ENCODE measurements around the gene CLDN3.
"Not testable (repeated sequence)": the region's sequence is repeated elsewhere in the genome, so short reads cannot be mapped to it uniquely, and the experiment has no call there.

The CLDN3 gene

GRCh38 chr7:73770002-73770859, at the start of gene CLDN3:
Gene CLDN3, minus strand, starts transcription at chr7:73770270. Its CDS starts 221 bp downstream, at chr7:73770049.
- peak; percentile 28 for DNase-seq

GRCh38 chr7:73817121-73817520, 47.1 kb upstream of the CLDN3 start:
- no peak for DNase-seq

GRCh38 chr7:73815436-73815835, 45.4 kb upstream of the CLDN3 start:
- no peak for DNase-seq

- DNase-seq = no peak
Measured at GRCh38 chr7:73812996-73813395, 42.9 kb upstream of the CLDN3 start.

GRCh38 chr7:73811760-73812168, 41.7 kb upstream of the CLDN3 start:
- peak; percentile 65 for DNase-seq

GRCh38 chr7:73810998-73811360, 40.9 kb upstream of the CLDN3 start:
- no peak for DNase-seq

GRCh38 chr7:73809467-73809951, 39.4 kb upstream of the CLDN3 start:
- DNase-seq = no peak

GRCh38 chr7:73802459-73802858, 32.4 kb upstream of the CLDN3 start:
- no peak for DNase-seq

- DNase-seq = no peak
Measured at GRCh38 chr7:73801577-73801976, 31.5 kb upstream of the CLDN3 start.

GRCh38 chr7:73799282-73800141, 29.4 kb upstream of the CLDN3 start:
- no peak for DNase-seq

- not testable (repeated sequence) for DNase-seq
Measured at GRCh38 chr7:73797176-73797575, 27.1 kb upstream of the CLDN3 start.

GRCh38 chr7:73796656-73797055, 26.6 kb upstream of the CLDN3 start:
- DNase-seq = not testable (repeated sequence)

GRCh38 chr7:73795188-73795587, 25.1 kb upstream of the CLDN3 start:
- DNase-seq = not testable (repeated sequence)

- DNase-seq = not testable (repeated sequence)
Measured at GRCh38 chr7:73791170-73791690, 21.2 kb upstream of the CLDN3 start.

GRCh38 chr7:73789051-73789450, 19.0 kb upstream of the CLDN3 start:
- no peak for DNase-seq

- not testable (repeated sequence) for DNase-seq
Measured at GRCh38 chr7:73787786-73788048, 17.6 kb upstream of the CLDN3 start.

- DNase-seq = no peak
Measured at GRCh38 chr7:73786588-73786987, 16.5 kb upstream of the CLDN3 start.

- no peak for DNase-seq
Measured at GRCh38 chr7:73779517-73779916, 9.4 kb upstream of the CLDN3 start.

GRCh38 chr7:73778801-73779389, 8.8 kb upstream of the CLDN3 start:
- no peak for DNase-seq

GRCh38 chr7:73774923-73775322, 4.9 kb upstream of the CLDN3 start:
- DNase-seq = no peak

- no peak for DNase-seq
Measured at GRCh38 chr7:73773700-73774517, 3.8 kb upstream of the CLDN3 start.

Data from CD4-positive, alpha-beta T cell treated with Interleukin-17A for 4 hours (primary cell).